ENCODE data around the gene EDN2. TPM values are rescaled to one million over a fixed set of nuclear protein-coding genes. Genes with fewer than 3 reads are reported as not detected.

The EDN2 gene
- total RNA-seq, 3 donors from 2014 or later (not counting 1 experiment from before 2014, with no cell fraction given) = 0.29 to 0.93 (median 0.64) TPM

DNA sequence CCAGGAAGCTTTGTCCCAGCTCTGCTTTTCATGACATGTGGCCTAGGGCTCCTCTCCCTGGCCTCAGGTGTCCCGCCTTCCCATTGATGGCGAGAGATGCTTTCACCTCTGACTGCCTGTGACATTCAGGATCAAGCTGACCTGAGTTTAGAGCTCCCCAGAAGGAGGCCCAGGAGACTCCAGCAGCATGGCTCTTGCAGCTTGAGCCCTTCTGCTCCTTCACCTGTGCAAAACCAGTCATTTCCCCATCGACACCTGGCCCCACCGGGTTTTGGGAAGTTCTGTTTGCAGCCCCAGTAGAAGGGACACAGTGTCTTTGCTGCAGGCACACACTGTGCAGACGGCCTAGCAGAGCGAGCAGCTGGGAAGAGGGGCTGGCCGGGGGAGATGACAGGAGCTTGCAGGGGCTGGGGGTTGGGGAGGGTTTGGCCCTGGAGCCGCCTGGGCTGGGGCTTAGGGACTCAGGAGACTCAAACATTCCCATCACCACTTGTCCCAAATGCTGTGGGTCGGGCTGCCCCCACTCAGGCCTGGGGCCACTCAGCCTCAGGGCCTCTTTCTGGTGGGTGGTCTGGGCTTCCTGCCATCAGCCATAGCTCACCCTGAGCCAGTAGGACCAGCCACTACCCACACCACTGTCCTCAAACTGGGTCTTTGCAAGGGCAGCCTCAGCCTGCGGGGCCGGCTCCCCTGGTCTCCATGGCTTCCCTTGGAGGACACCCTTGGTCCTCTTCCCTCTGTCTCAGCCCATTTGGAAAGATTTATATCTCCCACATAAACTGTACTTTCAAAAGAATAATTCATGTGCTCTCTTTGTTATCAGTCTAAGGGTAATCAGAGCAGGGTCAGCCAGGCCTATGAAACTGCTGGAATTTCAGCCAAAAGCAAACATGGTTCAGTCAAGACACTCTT, 3.8 kb upstream of the EDN2 start:
- Mint-ChIP-seq H3K27ac (no peak overlapping the region), H3K4me1 (peaks cover 0 to 7% of the 10 kb centered on the region in 2 donors), H3K4me3 (no peak overlapping the region), H3K36me3 (no peaks in the 10 kb centered on the region), H3K9me3 (no peaks in the 10 kb centered on the region), H3K27me3 (ENCODE audit: low read depth in 2 of 2) (peaks cover 20 to 22% of the 10 kb centered on the region in 2 donors)
- H3K27ac ChIP-seq (ENCODE audit: low read length) = no peak overlapping the region
- WGBS (ENCODE audit: insufficient coverage) = 95% methylated on average over 10 of the region's 11 CpGs
- TF ChIP-seq, protein P1, sequence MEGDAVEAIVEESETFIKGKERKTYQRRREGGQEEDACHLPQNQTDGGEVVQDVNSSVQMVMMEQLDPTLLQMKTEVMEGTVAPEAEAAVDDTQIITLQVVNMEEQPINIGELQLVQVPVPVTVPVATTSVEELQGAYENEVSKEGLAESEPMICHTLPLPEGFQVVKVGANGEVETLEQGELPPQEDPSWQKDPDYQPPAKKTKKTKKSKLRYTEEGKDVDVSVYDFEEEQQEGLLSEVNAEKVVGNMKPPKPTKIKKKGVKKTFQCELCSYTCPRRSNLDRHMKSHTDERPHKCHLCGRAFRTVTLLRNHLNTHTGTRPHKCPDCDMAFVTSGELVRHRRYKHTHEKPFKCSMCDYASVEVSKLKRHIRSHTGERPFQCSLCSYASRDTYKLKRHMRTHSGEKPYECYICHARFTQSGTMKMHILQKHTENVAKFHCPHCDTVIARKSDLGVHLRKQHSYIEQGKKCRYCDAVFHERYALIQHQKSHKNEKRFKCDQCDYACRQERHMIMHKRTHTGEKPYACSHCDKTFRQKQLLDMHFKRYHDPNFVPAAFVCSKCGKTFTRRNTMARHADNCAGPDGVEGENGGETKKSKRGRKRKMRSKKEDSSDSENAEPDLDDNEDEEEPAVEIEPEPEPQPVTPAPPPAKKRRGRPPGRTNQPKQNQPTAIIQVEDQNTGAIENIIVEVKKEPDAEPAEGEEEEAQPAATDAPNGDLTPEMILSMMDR (IDR thresholded peaks at IDR 0.05) = no peak
- H3K4me1 ChIP-seq (ENCODE audit: control insufficient read depth, insufficient read depth, low read length) = no peaks in the 10 kb centered on the region
- no peak for ATAC-seq
- no peaks in the 10 kb centered on the region for H3K9me3 ChIP-seq (ENCODE audit: control insufficient read depth, insufficient read depth, low read length)
- DNase-seq = no peak
- intact Hi-C loops (cut with micrococcal nuclease) = no loop called here
- no peak overlapping the region for H3K4me3 ChIP-seq (ENCODE audit: low read length)
- no peaks in the 10 kb centered on the region for H3K36me3 ChIP-seq (ENCODE audit: control insufficient read depth, insufficient read depth, low read length)
- peaks cover 2% of the 10 kb centered on the region for H3K27me3 ChIP-seq (ENCODE audit: control insufficient read depth, insufficient read depth, low read length)

DNA sequence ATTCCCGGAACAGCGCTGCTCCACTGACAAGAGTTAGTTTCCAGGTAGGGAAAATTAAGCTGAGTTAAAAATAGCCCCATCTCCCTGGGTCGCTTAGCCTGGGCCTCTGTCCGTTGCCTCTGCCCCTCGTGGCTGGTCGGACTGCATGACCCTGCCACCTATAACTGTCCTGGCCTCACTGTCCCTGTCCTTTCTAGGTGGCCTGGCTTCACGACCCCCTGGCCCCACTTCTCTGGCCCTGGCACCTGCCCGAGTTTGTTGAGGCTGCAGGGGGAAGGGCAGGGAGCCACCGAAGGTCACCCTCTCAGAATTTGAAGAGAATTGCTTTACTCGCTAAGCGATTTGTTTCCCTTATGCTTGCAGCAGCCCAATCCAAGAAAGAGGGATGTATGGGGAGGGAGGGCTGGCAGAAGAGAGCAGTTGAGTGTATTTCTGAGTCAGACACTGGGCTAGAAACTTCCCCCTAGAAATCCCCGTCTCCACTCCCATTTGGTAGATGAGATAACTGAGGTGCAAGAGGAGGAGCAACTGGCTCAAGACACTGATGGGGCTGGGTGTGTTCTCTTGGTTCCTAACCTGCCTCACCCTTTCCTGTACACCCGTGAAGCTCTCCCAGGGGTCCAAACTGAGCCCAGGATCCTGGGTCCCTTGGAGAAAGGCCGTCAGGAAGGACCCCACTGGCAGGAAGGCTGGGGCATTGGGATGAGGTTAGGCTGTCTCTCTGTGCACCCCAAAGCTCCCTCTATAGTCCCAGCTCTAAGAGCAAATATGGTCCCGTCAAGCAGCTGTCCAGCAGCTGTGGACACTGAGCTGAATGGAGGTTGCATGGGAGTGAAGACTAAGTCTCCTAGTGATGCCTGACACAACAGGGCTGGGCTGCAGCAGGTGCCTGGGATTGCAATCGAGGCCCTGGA, 2.9 kb upstream of the EDN2 start:
- no peak for DNase-seq
- H3K36me3 Mint-ChIP-seq = no peaks in the 10 kb centered on the region
- 50% methylated on average over 14 of the region's 16 CpGs for WGBS (ENCODE audit: insufficient coverage)
- peaks cover 2% of the 10 kb centered on the region for H3K27me3 ChIP-seq (ENCODE audit: control insufficient read depth, insufficient read depth, low read length)
- H3K27ac ChIP-seq (ENCODE audit: low read length) = no peak overlapping the region
- H3K27ac Mint-ChIP-seq = no peak overlapping the region
- intact Hi-C loops (cut with micrococcal nuclease) = no loop called here
- no peaks in the 10 kb centered on the region for H3K36me3 ChIP-seq (ENCODE audit: control insufficient read depth, insufficient read depth, low read length)
- TF ChIP-seq, protein P1 (IDR thresholded peaks at IDR 0.05) = no peak
- no peaks in the 10 kb centered on the region for H3K9me3 Mint-ChIP-seq
- H3K4me3 Mint-ChIP-seq = no peak overlapping the region
- H3K9me3 ChIP-seq (ENCODE audit: control insufficient read depth, insufficient read depth, low read length) = no peaks in the 10 kb centered on the region
- no peaks in the 10 kb centered on the region for H3K4me1 ChIP-seq (ENCODE audit: control insufficient read depth, insufficient read depth, low read length)
- no peak overlapping the region for H3K4me3 ChIP-seq (ENCODE audit: low read length)
- ATAC-seq = no peak
- H3K4me1 Mint-ChIP-seq = peaks cover 0 to 7% of the 10 kb centered on the region in 2 donors
- H3K27me3 Mint-ChIP-seq (ENCODE audit: low read depth in 2 of 2) = peaks cover 22 to 25% of the 10 kb centered on the region in 2 donors

DNA sequence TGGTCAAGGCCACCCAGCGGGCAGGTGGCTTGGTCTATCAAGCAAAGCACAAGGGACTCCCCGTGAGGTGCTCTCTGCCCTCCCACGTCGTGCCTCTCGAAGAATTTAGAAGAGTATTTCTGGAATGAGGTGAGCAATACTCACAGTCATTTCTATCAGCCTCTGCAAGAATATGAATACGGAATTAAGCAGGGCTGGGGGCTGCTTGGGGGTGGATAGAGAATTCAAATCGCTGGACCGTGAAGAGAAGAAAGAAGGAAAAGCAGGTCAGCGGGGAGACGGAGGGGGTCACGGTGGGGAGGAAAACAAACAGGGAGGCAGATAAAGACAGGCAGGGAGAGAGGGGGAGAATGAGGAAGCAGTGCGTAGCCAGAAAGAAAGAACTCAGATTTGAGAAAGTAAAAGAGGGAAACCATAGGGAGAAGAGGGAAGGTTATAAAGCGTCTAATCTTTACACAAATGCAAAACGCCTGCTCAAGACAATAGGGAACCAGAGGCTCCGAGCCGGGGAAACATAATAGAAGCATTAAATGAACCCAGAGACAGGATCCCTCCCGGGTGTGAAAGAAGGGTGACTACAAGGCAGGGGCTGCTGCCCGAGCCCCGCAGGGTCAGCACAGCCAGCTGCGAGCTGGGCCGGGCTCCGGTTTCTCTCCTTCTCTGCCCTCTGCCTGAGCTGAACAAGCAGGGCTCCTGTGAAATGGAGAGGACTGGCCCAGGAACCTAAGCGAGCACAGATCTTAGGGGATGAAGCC, 2.1 kb upstream of the EDN2 start:
- Histone ChIP-seq H3K36me3 (ENCODE audit: control insufficient read depth, insufficient read depth, low read length) (no peaks in the 10 kb centered on the region), H3K9me3 (ENCODE audit: control insufficient read depth, insufficient read depth, low read length) (no peaks in the 10 kb centered on the region), H3K4me3 (ENCODE audit: low read length) (no peak overlapping the region), H3K27ac (ENCODE audit: low read length) (no peak overlapping the region), H3K27me3 (ENCODE audit: control insufficient read depth, insufficient read depth, low read length) (peaks cover 2% of the 10 kb centered on the region), H3K4me1 (ENCODE audit: control insufficient read depth, insufficient read depth, low read length) (no peaks in the 10 kb centered on the region)
- intact Hi-C loops (cut with micrococcal nuclease) = no loop called here
- Mint-ChIP-seq H3K4me3 (no peak overlapping the region), H3K27me3 (ENCODE audit: low read depth in 2 of 2) (peaks cover 22 to 25% of the 10 kb centered on the region in 2 donors), H3K4me1 (peaks cover 0 to 7% of the 10 kb centered on the region in 2 donors), H3K9me3 (no peaks in the 10 kb centered on the region), H3K36me3 (no peaks in the 10 kb centered on the region), H3K27ac (no peak overlapping the region)
- ATAC-seq = no peak
- DNase-seq = no peak
- WGBS (ENCODE audit: insufficient coverage) = 19% methylated on average over 22 of the region's 23 CpGs
- TF ChIP-seq, protein P1 (IDR thresholded peaks at IDR 0.05) = no peak
